Measurements from ENCODE around the gene GAL3ST3.
"Not testable (repeated sequence)": the region's sequence is repeated elsewhere in the genome, so short reads cannot be mapped to it uniquely, and the experiment has no call there.

Gene GAL3ST3

DNA sequence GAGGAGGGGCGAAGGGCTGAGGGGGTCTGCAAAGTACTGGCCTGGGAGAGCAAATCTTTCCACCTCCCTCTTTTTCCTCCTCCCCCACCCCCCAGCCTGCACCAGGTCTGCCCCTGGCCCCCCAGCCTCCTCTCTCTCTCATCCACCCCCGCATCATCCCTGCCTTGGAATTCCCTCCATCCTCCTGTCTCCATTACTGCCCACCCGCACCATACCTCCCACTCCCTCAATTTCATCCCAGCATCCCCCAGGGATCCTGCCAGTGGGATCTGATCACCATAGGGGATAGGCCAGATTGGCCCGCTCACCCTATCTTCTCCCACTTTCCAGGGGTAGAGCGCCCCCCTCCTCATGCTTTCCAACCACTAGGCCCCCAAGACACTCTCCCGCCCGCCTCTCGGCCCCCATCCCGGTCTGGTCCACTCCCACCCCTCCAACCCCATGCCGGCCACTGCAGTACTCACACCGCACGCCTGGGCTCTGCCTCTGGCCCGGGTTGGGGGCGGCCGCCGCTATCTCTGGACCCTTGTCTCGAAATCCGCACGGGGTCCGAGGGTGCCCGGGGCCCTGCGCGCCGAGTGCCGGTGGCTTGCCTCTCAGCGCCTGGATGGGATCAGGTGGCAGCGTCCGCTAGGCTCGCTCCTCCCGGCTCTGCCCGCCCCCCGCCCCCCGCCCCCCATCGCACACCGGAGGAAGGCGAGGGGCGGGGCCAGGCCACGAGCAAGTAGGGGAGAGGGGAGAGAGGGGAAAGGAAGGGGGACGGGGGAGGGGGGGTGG, at the start of gene GAL3ST3:
TSS of gene GAL3ST3 (minus strand) at position 615 of the 777 bp plus-strand sequence. CDS start 3,746 bp downstream, outside the sequence.
- POLR2A ChIA-PET = interaction anchor here (1.1 kb wide), 1 partner anchor 10 kb away, joined by 3 read pairs; no protein-coding TSS in a partner anchor
- no peak for TF ChIP-seq CTCF (IDR thresholded peaks at IDR 0.05; ENCODE audit: control extremely low read depth, extremely low read depth, low read depth, missing control alignments)
- no peak for DNase-seq (ENCODE audit: extremely low spot score)
- CTCF ChIA-PET = interaction anchor here (1.0 to 5.7 kb wide), 3 partner anchors 13 to 270 kb away, joined by 3 to 52 read pairs (median 39); partner anchors contain the start of gene PACS1

- CTCF ChIA-PET; POLR2A ChIA-PET; DNase-seq (ENCODE audit: extremely low spot score): not testable (repeated sequence)
These were observed 43.2 kb upstream of the GAL3ST3 start for GRCh38 chr11:66092125-66092524.

DNA sequence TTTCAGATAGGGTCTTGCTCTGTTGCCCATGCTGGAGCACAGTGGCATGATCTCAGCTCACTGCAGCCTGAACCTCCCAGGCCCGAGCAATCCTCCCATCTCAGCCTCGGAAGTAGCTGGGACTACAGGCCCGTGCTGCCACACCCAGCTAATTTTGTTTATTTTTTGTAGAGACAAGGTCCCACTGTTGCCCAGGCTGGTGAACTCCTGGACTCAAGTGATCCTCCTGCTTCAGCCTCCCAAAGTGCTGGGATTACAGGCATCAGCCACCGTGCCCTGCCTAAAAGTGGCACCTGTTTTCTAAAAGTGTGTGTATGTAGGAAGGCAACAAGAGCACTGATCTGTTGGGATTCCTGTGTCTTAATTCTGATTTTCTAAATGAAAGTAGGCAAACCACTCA, 41.3 kb upstream of the GAL3ST3 start:
- no peak for TF ChIP-seq CTCF (IDR thresholded peaks at IDR 0.05; ENCODE audit: control extremely low read depth, extremely low read depth, low read depth, missing control alignments)
- DNase-seq (ENCODE audit: extremely low spot score) = no peak
- ChIA-PET CTCF (interaction anchor here (1.0 kb wide), 1 partner anchor 45 kb away, joined by 3 read pairs; no protein-coding TSS in a partner anchor), POLR2A (no interaction called here)

DNA sequence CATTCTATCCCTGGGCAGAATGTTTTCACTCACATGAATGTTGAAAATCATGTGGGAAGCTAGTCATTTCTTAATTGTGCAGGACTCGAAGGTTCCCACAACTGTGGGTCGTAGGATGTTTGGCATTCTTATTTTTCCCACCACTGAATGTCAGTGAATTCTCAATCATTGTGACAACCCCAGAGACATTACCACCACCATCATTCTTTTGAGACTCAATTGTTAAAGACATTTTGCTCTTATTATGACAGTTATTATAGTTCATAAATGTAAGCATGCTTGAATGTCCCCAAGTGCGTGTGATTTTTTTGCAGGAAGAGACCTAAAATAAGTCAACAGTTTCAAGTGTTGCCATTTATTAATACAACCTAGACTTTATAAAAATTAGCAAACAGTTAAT, 40.1 kb upstream of the GAL3ST3 start:
- CTCF ChIA-PET = interaction anchor here (1.0 to 1.6 kb wide), 3 partner anchors 11 to 46 kb away, joined by 3 to 4 read pairs (median 4); no protein-coding TSS in a partner anchor
- POLR2A ChIA-PET = interaction anchor here (0.6 kb wide), 2 partner anchors 30 to 131 kb away, joined by 4 to 5 read pairs; no protein-coding TSS in a partner anchor

DNA sequence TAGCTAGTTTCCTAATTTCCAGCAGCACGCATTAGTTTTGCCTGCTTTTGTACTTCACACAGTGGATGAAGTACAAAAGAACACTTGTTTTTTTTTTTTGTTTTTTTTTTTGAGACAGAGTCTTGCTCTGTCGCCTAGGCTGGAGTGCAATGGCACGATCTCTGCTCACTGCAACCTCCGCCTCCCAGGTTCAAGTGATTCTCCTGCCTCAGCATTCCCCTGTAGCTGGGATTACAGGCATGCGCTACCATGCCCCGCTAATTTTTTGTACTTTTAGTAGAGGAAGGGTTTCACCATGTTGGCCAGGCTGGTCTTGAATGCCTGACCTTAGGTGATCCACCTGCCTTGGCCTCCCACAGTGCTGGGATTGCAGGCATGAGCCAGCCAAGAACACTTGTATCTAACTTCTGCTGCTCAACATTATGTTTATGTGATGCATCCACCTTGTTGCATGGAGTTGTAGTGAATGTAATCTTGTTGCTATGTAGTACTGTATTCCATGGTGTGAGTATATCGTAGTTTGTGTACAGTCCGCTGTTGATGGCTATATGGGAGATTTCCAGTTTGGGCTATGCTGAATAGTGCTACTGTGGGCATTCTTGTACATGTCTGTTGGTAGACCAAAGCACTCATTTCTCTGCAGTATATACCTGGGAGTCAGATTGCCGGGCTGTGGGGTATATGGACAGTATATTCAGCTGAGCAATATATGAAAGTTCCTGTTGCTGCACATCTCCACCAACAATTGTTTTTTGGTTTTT, 38.4 kb upstream of the GAL3ST3 start:
- ChIA-PET POLR2A (no interaction called here), CTCF (interaction anchor here (1.3 kb wide), 1 partner anchor 29 kb away, joined by 4 read pairs; no protein-coding TSS in a partner anchor)
- TF ChIP-seq CTCF (IDR thresholded peaks at IDR 0.05; ENCODE audit: control extremely low read depth, extremely low read depth, low read depth, missing control alignments) = no peak
- no peak for DNase-seq (ENCODE audit: extremely low spot score)

More for the DNA sequence above, 40.1 kb upstream of the GAL3ST3 start:
- no peak for DNase-seq (ENCODE audit: extremely low spot score)
- no peak for TF ChIP-seq CTCF (IDR thresholded peaks at IDR 0.05; ENCODE audit: control extremely low read depth, extremely low read depth, low read depth, missing control alignments)

DNA sequence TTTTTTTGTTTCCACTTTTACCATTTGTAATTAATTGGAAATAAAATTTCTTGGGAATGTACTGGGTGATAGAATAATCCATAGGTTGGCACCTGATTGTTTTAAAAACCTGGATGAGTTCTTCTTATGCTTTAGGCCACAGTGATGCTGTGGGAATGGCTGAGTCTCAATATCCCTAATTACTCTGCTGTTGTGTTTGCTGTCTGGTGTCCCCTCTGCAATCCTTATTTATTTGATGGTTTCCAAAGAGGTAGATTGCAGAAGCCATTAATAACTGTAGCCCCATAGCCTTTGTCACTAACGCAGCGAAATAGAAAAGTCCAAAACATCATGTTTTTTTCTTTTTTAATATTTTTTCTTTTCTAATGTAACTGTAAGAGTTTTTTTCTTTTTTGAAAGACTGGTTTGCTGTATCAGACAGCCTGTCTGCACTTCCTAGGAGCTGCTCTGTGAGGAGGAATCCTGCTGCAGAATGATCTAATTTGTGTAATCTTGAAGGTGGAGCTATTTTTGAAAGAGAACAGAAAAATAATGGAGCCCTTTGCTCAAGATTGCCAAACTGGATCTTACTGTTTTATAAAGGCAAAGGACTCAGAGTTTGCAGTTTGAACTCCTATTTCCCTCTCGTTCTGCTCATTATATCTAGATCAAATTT, 36.0 kb upstream of the GAL3ST3 start:
- no peak for DNase-seq (ENCODE audit: extremely low spot score)
- CTCF ChIA-PET = interaction anchor here (1.3 to 2.7 kb wide), 2 partner anchors 17 to 51 kb away, joined by 4 to 9 read pairs; no protein-coding TSS in a partner anchor
- no peak for TF ChIP-seq CTCF (IDR thresholded peaks at IDR 0.05; ENCODE audit: control extremely low read depth, extremely low read depth, low read depth, missing control alignments)
- POLR2A ChIA-PET = interaction anchor here (0.6 to 1.1 kb wide), 2 partner anchors 14 to 57 kb away, joined by 3 read pairs; no protein-coding TSS in a partner anchor
